CD4-positive, alpha-beta T cell (primary cell): ENCODE measurements around the gene MRPL50. TPM values are rescaled to one million over a fixed set of nuclear protein-coding genes. Genes with fewer than 3 reads are reported as not detected.

Experiments
- ATAC-seq: fragments of 200-7000 bp; cut with Tn5 transposase; one replicate; pipeline ENCODE4 v1.10.0; 2022; ENCODE audit warnings: mild to moderate bottlenecking; ENCODE audit not compliant: poor library complexity
- CTCF ChIA-PET: fragments of 350-600 bp; sonication (Branson Sonifier 250); formaldehyde crosslinking; loops from one replicate; lab custom pipeline; 2021; ENCODE audit warnings: antibody characterized with exemption, inconsistent platforms; lab: Charles Lee
- POLR2A ChIA-PET: fragments of 350-600 bp; sonication (Branson Sonifier 250); formaldehyde crosslinking; loops from one replicate; lab custom pipeline; 2021; ENCODE audit warnings: antibody characterized with exemption, inconsistent platforms; lab: Charles Lee
- DNase-seq, 14 experiments: peaks; one replicate each; pipeline ENCODE4 v3.0.0-alpha.2; 2013 to 2020; ENCODE audit warnings: mixed read lengths in 2 of 14
- H3K27ac ChIP-seq, 2 donors: one replicate each; pipeline versions ENCODE4 v1.5.1 to v1.7.0; 2013; ENCODE audit warnings: low read length in 2 of 2, low read depth in 1 of 2, mild to moderate bottlenecking in 1 of 2
- H3K27me3 ChIP-seq, 2 experiments: 1 replicate in 1 of 2; 2 replicates in 1 of 2; pipeline versions ENCODE4 v1.6.1 to v1.7.0; 2013; ENCODE audit warnings: low read length in 2 of 2, control low read depth in 1 of 2, mild to moderate bottlenecking in 1 of 2, moderate library complexity in 1 of 2; ENCODE audit not compliant: insufficient read depth in 2 of 2, control insufficient read depth in 1 of 2
- H3K36me3 ChIP-seq: one replicate; pipeline ENCODE4 v1.6.1; 2013; ENCODE audit warnings: low read length, control low read depth; ENCODE audit not compliant: insufficient read depth
- H3K4me1 ChIP-seq: one replicate; pipeline ENCODE4 v1.6.1; 2013; ENCODE audit warnings: low read length, control low read depth; ENCODE audit not compliant: insufficient read depth
- H3K4me3 ChIP-seq: one replicate; pipeline ENCODE4 v1.5.1; 2013; ENCODE audit warnings: mild to moderate bottlenecking, low read length, moderate library complexity
- H3K9me3 ChIP-seq, 2 experiments: 1 replicate in 1 of 2; 2 replicates in 1 of 2; pipeline versions ENCODE4 v1.6.1 to v1.7.0; 2013; ENCODE audit warnings: low read length in 2 of 2, mild to moderate bottlenecking in 2 of 2, control low read depth in 1 of 2, moderate library complexity in 1 of 2; ENCODE audit not compliant: control insufficient read depth in 1 of 2, insufficient read depth in 1 of 2
- H3K27ac Mint-ChIP-seq: one replicate; pipeline ENCODE4 v1.8.0; 2020; ENCODE audit warnings: mixed read lengths
- H3K27me3 Mint-ChIP-seq: one replicate; pipeline ENCODE4 v1.8.0; 2021; ENCODE audit warnings: mixed read lengths
- H3K36me3 Mint-ChIP-seq: one replicate; pipeline ENCODE4 v1.8.0; 2021; ENCODE audit warnings: low read depth, mixed read lengths
- H3K4me1 Mint-ChIP-seq: one replicate; pipeline ENCODE4 v1.8.0; 2021; ENCODE audit warnings: low read depth, mixed read lengths
- H3K4me3 Mint-ChIP-seq: one replicate; pipeline ENCODE4 v1.8.0; 2020; ENCODE audit warnings: mild to moderate bottlenecking, mixed read lengths
- H3K9me3 Mint-ChIP-seq: one replicate; pipeline ENCODE4 v1.8.0; 2020; ENCODE audit warnings: mixed read lengths
- CTCF ChIP-seq: fragments of 200-600 bp; IDR thresholded peaks from one replicate; pipeline ENCODE4 v1.8.0; 2022; ENCODE audit warnings: antibody characterized with exemption, mild to moderate bottlenecking
- intact Hi-C, 2 experiments: fragments of 100-400 bp; cut with DNase I in 1 of 2; cut with micrococcal nuclease in 1 of 2; formaldehyde crosslinking; loops; one replicate each; pipeline versions ENCODE4 v1.15.1 to v1.9.0; 2023 to 2025; cut with DNase I, micrococcal nuclease
- total RNA-seq, 174 experiments: library from RNA in 2 of 174; stranded (reverse) in 2 of 174; gene quantifications; one replicate each; pipeline ENCODE4 v1.2.3 and lab custom pipeline; 2021 to 2026

Gene MRPL50
- total RNA-seq, 2 experiments from 2014 or later = 5.9 to 6.1 TPM

GRCh38 chr9:101372327-101373118, 25.9 kb downstream of the MRPL50 start:
- ATAC-seq = no peak
- H3K4me1 Mint-ChIP-seq = no peaks in the 10 kb centered on the region
- peaks cover 2% of the 10 kb centered on the region for H3K9me3 Mint-ChIP-seq
- H3K27ac Mint-ChIP-seq = no peak overlapping the region
- no peak overlapping the region for H3K4me3 Mint-ChIP-seq
- no peak for TF ChIP-seq CTCF
- intact Hi-C loops = no loop called here
- H3K36me3 Mint-ChIP-seq = no peaks in the 10 kb centered on the region
- no peaks in the 10 kb centered on the region for H3K36me3 ChIP-seq
- POLR2A ChIA-PET = no interaction called here
- CTCF ChIA-PET = interaction anchor here (0.7 kb wide), 1 partner anchor 51 kb away, joined by 3 read pairs; no protein-coding TSS in a partner anchor
- no peak overlapping the region for H3K27ac ChIP-seq
- DNase-seq = no peak
- peaks cover 56% of the 10 kb centered on the region for H3K27me3 Mint-ChIP-seq
- H3K27me3 ChIP-seq = peaks cover 0 to 5% of the 10 kb centered on the region in 2 experiments
- no peaks in the 10 kb centered on the region for H3K4me1 ChIP-seq
- peaks cover 0 to 7% of the 10 kb centered on the region in 2 experiments for H3K9me3 ChIP-seq
- H3K4me3 ChIP-seq = no peak overlapping the region

DNA sequence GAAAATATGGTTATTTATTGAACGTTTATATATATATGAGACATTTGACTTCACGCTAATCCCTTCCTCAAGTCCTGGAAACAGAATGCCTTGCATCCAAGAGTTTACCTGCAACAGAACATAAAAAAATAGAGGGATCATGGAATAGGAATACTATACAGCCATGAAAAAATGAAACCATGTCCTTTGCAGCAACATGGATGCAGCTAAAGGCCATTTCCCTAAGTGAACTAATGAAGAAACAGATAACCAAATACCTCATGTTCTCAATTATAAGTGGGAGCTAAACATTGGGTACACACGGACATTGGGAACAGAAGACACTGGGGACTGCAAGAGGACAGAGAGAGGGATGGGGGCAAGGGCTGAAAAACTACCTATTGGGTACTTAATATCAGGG, 26.6 kb downstream of the MRPL50 start:
- CTCF ChIA-PET = no interaction called here

DNA sequence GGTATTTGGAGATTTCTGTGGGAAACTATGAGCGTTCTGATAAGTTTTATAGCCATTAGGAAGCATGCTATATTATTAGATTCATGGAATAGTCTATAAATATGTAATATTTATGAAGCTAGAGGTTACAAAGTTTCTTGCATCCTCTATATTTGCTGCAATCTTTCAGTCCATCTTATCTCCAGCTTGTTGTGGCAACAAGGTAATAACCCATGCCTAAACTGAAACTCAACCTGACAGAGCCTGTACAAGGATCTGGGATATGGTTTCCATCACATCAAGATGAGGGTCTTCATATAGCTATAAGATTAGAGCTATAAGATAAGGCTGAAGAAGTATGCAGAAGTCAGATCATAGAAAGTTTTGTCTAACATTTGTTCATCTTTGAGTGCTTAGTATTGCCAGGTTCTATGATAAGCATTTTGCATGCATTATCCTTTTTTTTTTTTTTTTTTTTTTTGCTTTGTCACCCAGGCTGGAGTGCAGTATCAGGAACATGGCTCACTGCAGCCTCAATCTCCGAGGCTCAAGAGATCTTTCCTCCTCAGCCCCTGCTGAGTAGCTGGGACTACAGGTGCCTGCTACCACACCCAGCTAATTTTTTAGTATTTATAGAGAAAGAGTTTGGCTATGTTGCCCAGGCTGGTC, 28.4 kb downstream of the MRPL50 start:
- Histone ChIP-seq H3K27ac (no peak overlapping the region), H3K9me3 (no peaks in the 10 kb centered on the region), H3K36me3 (no peaks in the 10 kb centered on the region), H3K4me3 (no peak overlapping the region), H3K27me3 (peaks cover 0 to under 1% of the 10 kb centered on the region in 2 experiments), H3K4me1 (no peaks in the 10 kb centered on the region)
- no peak for TF ChIP-seq CTCF
- peaks cover 2% of the 10 kb centered on the region for H3K9me3 Mint-ChIP-seq
- no peak overlapping the region for H3K4me3 Mint-ChIP-seq
- no peak for ATAC-seq
- POLR2A ChIA-PET = no interaction called here
- H3K36me3 Mint-ChIP-seq = no peaks in the 10 kb centered on the region
- H3K4me1 Mint-ChIP-seq = no peaks in the 10 kb centered on the region
- H3K27ac Mint-ChIP-seq = no peak overlapping the region
- intact Hi-C loops = no loop called here
- CTCF ChIA-PET = no interaction called here
- no peak for DNase-seq
- peaks cover 51% of the 10 kb centered on the region for H3K27me3 Mint-ChIP-seq

More for the DNA sequence above, 26.6 kb downstream of the MRPL50 start:
- H3K9me3 ChIP-seq = peaks cover 0 to 7% of the 10 kb centered on the region in 2 experiments
- Mint-ChIP-seq H3K27ac (no peak overlapping the region), H3K27me3 (peaks cover 58% of the 10 kb centered on the region), H3K9me3 (peaks cover 2% of the 10 kb centered on the region), H3K36me3 (no peaks in the 10 kb centered on the region), H3K4me1 (no peaks in the 10 kb centered on the region), H3K4me3 (no peak overlapping the region)
- TF ChIP-seq CTCF = no peak
- no peaks in the 10 kb centered on the region for H3K36me3 ChIP-seq
- ATAC-seq (no peak), DNase-seq (no peak)
- peaks cover 0 to 5% of the 10 kb centered on the region in 2 experiments for H3K27me3 ChIP-seq
- no peak overlapping the region for H3K27ac ChIP-seq
- H3K4me1 ChIP-seq = no peaks in the 10 kb centered on the region
- no peak overlapping the region for H3K4me3 ChIP-seq
- POLR2A ChIA-PET = no interaction called here
- intact Hi-C loops = no loop called here
